HG02798 (cell line): ENCODE data around the gene PCNX4.

Source experiments
- ATAC-seq: cut with Tn5 transposase; IDR thresholded peaks from one replicate; pipeline ENCODE4 v1.9.1; 2021; ENCODE audit warnings: mild to moderate bottlenecking; ENCODE audit not compliant: unreplicated experiment, poor library complexity

The PCNX4 gene

DNA sequence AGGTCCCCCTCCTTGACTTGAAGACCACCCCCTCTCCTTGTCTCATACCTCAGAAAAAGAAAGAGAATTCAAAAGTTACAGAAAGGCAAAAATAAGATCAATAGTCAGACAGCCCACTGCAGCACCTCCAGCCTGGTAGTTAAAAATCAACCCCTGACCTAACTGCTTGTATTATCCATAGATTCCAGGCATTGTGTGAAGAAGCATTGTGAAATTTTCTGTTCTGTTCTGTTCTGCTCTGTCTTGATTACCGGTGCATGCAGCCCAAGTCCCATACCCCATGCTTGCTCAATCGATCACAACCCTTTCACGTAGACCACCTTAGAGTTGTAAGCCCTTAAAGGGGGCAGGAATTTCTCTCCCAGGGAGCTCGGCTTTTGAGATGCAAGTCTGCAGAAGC, 79.2 kb downstream of the PCNX4 start:
- ATAC-seq = no peak

DNA sequence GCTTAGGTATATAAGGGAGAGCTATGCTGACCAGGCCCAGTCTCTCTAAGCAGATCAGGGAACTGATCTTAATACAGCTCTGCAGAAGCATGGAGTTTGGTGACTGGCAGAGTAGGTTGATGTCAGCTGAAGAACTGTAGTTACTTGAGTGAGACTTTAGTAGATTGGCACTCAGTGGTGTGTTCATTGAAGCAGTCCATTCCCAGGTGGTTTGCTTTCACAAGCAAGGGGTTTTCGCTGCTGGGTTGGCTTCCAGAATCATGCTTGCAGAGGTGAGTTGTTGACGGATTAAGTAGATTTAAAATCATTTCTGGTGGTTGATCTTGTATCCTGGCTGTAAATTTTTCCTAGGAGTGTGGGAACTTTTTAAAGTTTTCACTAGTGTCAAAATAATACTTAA, 80.0 kb downstream of the PCNX4 start:
- no peak for ATAC-seq

DNA sequence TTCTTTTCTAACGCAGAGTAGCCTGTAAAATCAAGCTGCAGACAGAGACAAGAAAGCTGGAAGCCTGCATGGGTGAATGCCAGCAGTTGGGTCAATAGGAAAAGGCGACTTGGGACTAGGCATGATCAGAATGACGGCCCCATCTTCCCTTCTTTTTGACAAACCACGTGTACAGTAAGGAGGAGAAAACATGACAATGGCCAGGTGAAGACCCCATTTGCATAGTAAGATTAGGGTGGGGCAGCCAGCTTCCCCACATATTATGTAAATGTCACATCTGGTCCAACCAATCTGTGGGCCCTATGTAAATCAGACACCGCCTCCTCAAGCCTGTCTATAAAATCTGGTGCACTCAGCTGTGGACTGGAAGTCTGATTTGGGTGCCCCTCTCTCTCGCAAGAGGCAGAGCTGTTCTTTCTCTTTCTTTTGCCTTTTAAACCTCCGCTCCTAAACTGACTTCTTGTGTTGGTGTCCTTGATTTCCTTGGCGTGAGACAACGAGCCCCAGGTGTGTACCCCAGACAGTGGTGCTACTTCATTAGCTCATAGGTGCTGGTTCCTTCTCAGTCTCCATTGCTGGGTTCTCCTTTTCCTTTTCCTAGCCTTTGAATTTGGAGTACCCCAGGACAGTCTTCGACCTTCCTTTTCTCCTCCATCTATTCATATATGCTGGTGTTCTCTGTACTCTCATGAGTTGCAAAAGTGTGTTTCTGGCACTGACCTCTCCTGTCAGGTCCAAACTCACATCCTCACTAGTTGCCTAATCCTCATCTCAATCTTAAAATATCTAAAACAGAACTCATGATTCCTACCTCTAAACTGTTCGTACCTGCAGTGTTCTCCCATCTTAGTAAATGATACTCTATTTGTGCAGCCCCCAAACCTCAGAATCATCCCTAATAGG, 82.9 kb downstream of the PCNX4 start:
- ATAC-seq = no peak

DNA sequence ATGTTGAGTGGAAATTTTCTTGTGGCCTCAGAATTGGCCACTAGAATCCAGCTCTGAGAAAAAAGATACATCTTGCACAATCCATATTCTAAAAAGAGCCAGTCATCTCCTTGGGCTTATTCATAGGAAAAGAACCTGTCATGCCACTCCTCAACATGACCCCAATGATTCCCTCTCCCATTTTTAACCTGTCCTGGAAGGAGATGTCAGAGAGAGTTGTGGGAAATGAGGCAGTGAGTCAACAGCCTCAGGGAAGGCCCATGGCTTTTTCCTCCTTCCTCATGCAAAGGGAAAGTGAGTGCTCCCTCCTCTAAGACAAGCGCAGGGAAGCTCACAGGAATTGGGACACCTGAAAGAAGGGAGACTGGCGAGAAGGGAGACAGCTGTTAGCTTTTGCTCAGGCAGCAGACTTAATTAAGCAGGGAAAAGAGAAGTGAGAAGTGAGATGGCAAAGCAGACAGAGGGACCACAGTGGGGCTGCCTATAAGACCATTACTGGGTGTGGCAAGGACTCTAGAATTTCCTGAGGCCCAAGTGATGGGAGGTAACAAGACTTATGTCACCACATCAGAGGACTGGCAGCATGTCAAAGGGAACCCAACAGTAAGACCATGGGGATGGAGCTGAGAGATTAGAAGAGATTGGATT, 83.7 kb downstream of the PCNX4 start:
- no peak for ATAC-seq

DNA sequence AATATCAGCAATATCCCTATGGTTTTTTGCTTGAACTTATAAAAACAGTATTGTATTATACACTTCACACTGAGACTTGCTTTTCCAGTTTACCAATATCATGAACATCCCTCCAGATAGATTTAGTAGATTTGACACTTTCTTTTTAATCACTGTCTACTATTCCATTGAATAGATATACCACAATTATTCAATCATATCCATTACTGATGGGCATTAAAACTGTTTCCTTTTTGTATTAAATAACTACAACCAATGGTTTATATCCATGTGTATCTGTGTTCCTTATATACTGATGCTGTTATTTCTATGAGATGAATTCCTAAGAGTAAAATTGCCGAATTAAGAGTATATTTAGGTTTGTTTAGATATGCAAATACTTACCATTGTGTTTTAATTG, 86.4 kb downstream of the PCNX4 start:
- ATAC-seq = no peak

DNA sequence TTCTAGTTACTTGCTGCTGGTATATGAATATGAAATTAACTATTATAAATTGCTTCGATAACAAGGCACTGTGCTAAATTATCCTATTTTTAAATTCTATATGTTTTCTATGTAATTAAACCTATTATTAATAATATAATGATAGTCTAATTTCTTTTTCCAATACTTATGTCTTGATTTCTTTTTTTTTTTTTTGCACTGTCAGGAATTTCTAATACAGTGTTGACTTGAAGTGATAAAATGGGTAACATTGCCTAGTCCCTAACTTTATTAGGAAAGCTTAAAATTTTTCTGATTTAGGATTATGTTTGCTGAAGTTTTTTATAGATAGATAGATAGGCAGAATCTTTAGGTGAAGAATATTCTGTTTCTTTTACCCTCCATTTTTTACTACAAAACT, 87.1 kb downstream of the PCNX4 start:
- ATAC-seq = no peak

DNA sequence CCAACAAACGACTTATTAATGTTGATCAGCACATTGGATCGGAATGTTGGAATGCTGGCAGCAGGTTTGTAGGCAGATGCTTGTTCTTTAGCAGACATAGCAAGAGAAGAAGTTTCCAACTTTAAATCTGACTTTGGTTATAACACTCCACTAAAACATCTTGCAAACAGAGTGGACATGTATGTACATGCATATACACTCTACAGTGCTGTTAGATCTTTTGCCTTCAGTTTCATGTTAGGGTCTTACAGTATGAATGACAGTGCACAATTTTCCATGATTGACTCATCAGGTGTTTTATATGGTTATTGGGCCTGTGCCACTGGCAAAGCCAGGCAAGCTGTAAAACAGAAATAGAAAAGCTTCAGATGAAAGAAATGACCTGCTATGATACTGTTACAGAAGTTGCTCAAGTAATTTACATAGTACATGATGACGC, 87.7 kb downstream of the PCNX4 start:
- no peak for ATAC-seq

DNA sequence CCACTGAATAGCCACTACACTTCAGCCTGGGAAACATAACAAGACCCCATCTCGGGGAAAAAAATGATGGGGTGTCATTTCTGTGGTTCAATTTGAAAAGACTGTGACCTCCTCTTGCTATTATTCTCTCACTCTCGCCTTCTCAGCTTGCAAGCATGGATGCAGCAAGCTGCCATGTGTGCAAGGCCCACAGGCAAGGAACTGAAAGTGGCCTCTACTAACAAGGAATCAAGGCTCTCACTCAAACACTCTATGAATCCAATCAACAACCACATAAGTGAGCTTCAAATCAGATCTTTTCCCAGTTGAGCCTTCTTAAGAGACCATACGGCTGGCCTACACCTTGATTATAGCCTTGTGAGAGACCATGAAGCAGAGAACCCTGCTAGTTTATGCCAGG, 91.4 kb downstream of the PCNX4 start:
- peak; percentile 44 for ATAC-seq

DNA sequence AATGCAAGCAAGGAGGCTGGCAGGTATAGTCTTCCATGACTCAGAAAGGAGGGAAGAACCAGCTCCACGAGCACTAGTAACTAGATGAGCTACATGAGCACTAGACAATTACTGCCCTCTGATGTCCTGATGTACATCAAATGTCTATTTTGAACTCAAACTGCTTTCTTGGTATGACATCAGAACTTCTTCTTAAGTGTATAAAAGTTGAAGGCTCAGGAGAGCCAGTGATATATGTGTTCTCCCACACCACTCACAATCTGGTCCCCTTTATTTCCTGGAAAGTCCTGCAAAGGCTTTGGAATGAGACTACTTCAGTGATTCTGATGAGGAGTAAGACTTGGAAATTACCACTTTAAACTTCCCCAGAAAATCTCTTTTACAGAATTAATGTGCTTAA, 92.0 kb downstream of the PCNX4 start:
- peak; percentile 35 for ATAC-seq

DNA sequence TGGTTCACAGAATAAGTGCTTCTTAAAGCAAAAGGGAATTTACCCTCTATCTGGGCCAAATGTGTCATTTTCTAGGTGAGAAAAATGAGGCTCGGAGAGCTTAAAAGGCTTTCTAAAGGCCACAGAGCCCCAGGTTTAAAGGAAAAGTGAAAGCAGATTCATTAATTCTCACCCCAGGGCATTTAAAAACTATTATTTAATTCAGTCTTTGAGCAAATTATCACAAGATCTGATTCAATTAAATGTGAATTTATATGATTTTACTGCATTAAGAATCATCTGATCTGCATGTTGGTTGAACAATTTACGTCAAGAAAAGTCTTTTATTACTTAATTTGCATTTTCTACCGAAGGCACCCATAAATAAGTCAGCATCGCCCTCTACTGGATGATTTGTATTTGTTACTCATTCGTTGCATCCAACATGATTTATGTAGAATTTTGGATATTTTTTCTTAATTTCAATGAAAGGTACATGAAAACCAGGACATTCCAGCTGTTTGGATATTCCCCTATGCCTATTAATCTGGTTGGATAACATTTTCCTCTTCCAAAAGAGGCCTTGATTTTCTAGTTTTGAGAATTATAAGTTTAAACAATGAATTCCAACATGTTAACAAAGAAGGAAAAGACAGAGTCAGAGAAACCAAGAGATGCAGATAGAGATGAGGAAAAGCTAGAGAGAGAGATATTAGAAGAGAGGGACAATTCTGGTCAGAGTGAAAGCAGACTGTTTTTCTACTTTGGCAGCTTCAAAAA, 92.6 kb downstream of the PCNX4 start:
- peak; percentile 53 for ATAC-seq

DNA sequence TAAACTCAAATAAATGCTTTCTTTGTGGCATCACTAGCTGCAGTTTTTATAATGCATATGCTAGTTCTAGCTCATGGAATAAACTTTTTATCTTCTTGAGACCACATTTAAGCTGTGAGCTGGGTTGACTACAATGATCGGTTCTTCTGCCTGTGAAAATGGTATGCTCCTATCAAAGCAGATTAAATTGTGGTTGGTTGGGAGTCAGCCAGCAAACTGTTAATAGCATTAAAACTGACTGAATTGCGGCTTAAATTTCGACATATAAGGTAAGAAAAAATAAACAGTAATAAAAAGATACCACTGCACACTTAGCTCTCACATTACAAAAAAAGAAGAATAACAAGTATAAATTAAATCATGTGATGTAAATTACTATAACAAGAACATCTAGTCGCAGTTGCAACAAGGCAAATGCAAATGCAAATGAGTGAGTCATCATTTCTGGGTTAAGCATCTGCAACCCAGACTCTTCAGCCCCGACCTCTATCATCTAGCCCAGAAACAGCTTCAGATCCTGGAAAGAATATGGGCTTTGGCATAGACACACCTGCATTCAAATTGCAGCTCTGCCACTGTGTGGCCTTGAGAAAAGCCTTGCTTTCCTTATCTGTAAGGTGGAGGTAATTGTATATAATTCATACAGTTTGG, 93.3 kb downstream of the PCNX4 start:
- no peak for ATAC-seq

DNA sequence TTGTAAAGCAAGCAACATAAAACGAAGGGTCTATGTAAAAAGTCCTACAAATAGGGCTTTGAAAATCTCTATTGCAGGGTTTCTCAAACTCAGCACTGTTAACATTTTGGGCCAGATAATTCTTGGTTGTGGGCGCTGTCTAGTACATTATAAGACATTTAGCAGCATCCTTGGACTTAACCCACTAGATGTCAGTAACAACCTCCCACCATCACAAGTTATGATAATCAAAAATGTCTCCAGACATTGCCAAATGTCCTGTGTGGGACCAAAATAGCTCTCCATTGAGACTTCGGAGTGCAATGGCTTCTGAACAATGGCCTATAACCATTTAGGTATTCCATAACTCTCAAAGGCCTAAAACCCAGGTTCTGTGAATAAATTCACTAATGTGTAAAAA, 96.4 kb downstream of the PCNX4 start:
- ATAC-seq = peak; percentile 25

DNA sequence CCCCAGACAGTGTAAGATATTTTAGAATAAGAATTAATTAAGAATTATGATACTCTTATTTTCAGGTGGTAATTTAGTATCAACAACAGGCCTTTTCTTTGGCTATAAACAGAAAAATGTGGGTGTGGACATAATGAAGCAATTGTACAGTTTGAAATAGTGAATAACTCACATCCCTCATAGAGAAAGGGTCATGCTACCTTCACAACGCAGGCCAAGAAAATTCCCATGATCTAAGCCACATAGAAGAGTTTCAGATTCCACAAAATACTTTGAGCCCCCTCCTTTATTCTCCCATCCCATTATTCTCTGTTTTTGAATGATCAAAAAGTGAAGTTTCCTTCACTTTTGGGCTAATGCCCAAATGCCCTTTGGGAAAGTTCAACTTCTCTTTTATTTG, 97.0 kb downstream of the PCNX4 start:
- ATAC-seq = no peak

DNA sequence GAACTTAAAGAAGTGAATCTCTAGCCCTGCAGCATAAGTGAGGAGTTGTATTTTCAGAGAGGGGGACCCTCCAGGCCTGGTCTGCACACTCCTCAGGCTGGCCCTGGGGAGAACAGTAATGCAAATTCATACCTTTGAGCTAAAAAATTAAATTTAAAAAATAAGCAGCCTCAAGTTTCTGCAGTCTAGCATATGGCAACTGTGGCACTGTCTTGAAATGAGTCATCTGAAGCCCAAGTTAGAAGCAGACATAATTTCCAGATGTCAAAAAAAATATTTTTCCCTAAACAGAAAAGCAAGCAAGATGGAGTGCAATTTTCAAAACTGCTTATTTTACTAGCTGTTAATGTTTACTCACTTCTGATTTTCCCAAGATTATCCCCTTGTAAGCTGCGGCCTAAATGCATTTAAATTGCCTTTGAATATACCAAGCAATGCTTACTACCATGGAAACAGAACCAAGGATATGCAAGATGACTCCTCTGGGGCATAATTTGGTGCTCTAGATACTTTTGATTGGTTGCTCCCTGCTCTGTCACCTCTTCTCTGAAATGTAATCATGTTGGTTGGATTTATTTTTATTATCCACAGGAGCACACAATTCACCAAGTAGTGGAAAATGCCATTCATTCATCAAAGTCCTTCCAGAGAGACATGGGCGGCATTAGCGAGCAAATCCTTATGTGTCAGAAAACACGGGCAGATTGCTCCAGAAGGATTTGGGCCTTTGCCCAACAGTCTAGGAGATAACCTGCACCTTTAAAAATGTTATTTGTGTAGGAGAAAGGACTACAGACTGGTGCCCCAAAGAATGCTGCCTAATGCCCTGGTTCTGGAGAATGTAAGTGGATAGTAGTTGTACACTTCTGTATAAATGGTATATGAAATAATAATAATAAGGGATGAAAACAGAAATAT, 98.5 kb downstream of the PCNX4 start:
- peak; percentile 52 for ATAC-seq

DNA sequence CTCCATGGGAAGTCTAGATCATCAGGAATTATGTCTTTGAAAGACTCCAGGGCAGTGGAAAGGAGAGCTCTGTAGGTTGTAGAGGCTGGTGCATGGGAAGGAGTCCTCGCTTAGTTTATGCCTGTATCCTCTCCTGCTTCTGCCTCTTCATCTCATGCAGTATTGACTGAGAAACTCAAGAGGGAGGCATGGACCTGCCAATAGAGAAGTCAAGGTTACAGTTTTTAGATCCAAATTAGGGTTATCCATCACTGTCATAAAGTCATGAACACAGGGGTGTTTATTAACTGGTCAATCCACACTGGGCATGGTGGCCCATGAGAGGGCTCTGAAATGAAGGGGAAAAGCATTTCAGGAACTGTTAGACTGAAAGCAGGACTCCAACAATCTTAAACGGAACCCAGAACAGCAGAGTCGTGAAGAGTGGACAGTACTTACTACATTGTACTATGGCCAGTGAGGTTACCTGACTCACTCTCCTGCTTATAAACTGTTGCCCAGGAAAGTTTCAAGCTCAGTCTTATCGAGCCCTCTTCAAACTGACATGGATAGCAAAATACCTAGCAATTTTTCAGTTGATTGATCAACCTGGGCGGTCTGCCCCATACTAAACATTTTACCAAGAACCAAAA, 103.6 kb downstream of the PCNX4 start:
- ATAC-seq = peak; percentile 79

DNA sequence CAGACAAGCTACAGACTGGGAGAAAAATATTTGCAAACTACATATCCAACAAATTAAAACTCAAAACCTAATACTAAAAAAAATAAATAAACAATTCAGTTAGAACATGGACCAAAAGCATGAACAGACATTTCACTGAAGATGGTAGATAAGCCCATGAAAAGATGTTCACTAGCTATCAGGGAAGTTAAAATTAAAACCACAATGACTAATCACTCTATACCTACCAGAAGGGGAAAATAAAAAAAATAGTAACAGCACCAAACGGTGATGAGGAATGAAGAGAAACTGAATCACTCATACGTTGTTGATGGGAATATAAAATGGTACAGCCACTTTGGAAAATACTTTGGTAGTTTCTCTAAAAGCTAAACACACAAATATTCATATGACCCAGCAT, 104.6 kb downstream of the PCNX4 start:
- no peak for ATAC-seq

DNA sequence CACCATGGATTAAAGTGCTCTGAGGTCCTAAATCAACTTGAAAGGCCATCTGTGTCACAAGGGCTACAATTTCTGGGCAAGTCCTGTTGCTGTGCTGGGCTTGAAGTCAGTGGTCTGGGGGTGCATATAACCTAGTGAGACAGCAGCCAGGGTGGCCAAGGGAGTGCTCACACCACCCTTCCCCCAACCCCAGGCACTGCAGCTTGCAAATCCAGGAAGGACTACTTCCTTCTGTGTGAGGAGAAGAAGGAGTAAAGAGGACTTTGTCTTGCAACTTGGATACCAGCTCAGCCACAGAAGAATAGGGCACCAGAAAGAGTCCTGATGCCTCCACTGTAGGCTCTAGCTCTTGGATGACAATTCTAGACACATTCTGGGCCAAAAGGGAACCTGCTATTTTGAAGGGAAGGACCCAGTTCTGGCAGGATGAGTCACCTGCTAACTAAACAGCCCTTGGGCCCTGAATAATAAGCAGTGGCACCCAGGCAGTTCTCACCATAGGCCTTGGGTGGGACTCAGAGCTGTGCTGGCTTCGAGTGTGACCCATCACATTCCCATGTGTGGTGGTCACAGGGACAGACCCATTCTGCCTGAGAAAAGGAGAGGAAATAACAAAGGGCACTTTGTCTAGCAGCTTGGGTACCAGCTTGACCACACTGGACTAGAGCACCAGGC, 106.0 kb downstream of the PCNX4 start:
- ATAC-seq = no peak

DNA sequence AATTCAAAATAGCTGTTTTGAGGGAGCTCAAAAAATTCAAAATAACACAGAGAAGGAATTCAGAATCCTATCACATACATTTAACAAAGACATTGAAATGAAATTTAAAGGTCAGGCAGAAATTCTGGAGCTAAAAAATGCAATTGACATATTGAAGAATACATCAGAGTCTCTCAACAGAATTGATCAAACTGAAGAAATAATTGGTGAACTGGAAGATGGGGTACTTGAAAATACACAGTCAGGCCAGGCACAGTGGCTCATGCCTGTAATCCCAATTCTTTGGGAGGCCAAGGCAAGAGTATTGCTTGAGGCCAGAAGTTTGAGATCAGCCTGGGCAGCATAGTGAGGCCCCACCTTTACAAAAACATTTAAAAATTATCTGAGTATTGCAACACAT, 107.6 kb downstream of the PCNX4 start:
- ATAC-seq = no peak
